HFFc6 (cell line): ENCODE results near the gene HDAC6. TPM values are rescaled to one million over a fixed set of nuclear protein-coding genes. Genes with fewer than 3 reads are reported as not detected.

ENCODE experiments used
- DNase-seq: peaks from one replicate; pipeline ENCODE4 v3.0.0-alpha.2; 2018
- H3K27ac Mint-ChIP-seq: 2 replicates; pipeline ENCODE4 v1.8.0; 2020; ENCODE audit warnings: mild to moderate bottlenecking, mixed read lengths
- H3K27me3 Mint-ChIP-seq: 2 replicates; pipeline ENCODE4 v1.8.0; 2021; ENCODE audit warnings: mild to moderate bottlenecking, moderate library complexity, mixed read lengths; ENCODE audit not compliant: insufficient read depth
- H3K36me3 Mint-ChIP-seq: 2 replicates; pipeline ENCODE4 v1.8.0; 2021; ENCODE audit warnings: low read depth, mixed read lengths
- H3K4me1 Mint-ChIP-seq: 2 replicates; pipeline ENCODE4 v1.8.0; 2020; ENCODE audit warnings: low read depth, mixed read lengths
- H3K4me3 Mint-ChIP-seq: 2 replicates; pipeline ENCODE4 v1.8.0; 2020; ENCODE audit warnings: mild to moderate bottlenecking, moderate library complexity, mixed read lengths
- H3K9me3 Mint-ChIP-seq: 2 replicates; pipeline ENCODE4 v1.8.0; 2020; ENCODE audit warnings: mild to moderate bottlenecking, mixed read lengths
- CTCF ChIP-seq: fragments of 200-600 bp; sonication (generic); IDR thresholded peaks from 2 replicates; pipeline ENCODE4 v1.5.0; 2021; ENCODE audit warnings: antibody characterized with exemption, mild to moderate bottlenecking
- total RNA-seq, 6 experiments: library from RNA; stranded (reverse); fragmentation: NEBNext Ultra II Directional; extraction: Animal tissue kit (Norgen Biotek cat#: 25700); gene quantifications; 2 replicates in 1 of 6; 3 replicates in 5 of 6; pipeline ENCODE4 v1.2.3, GENCODE V29; 2021

HDAC6 gene
- total RNA-seq, 6 experiments from 2014 or later: 22.4 to 30.8 (median 27.1) TPM

- H3K27ac Mint-ChIP-seq: no peak overlapping the region
Measured at GRCh38 chrX:48785540-48786214, 16.2 kb upstream of the HDAC6 start.

GRCh38 chrX:48786341-48786800 lies 15.5 kb upstream of the HDAC6 start, which contains the start of gene GATA1:
GATA1 (plus strand) TSS chrX:48786590; CDS start chrX:48791110, 4,520 bp downstream.
- H3K4me3 Mint-ChIP-seq: no peak within 1 kb of the TSS
- H3K27ac Mint-ChIP-seq: no peak within 1 kb of the TSS
- no peaks in the 10 kb centered on the region for H3K9me3 Mint-ChIP-seq
- peaks cover 19% of the 10 kb centered on the region for H3K27me3 Mint-ChIP-seq
- H3K4me1 Mint-ChIP-seq: no peaks in the 10 kb centered on the region
- no peak for TF ChIP-seq CTCF
- H3K36me3 Mint-ChIP-seq: no peaks in the 10 kb centered on the region
- no peak for DNase-seq

More at GRCh38 chrX:48785540-48786214, 16.2 kb upstream of the HDAC6 start:
- H3K4me3 Mint-ChIP-seq: no peak overlapping the region
- H3K9me3 Mint-ChIP-seq: no peaks in the 10 kb centered on the region
- no peaks in the 10 kb centered on the region for H3K4me1 Mint-ChIP-seq
- peaks cover 19% of the 10 kb centered on the region for H3K27me3 Mint-ChIP-seq
- no peak for DNase-seq
- no peak for TF ChIP-seq CTCF
- H3K36me3 Mint-ChIP-seq: no peaks in the 10 kb centered on the region

- DNase-seq: no peak
- TF ChIP-seq CTCF: no peak
- no peaks in the 10 kb centered on the region for H3K4me1 Mint-ChIP-seq
- H3K27ac Mint-ChIP-seq: no peak overlapping the region
- no peaks in the 10 kb centered on the region for H3K9me3 Mint-ChIP-seq
- H3K36me3 Mint-ChIP-seq: no peaks in the 10 kb centered on the region
- no peak overlapping the region for H3K4me3 Mint-ChIP-seq
- peaks cover 19% of the 10 kb centered on the region for H3K27me3 Mint-ChIP-seq
Measured at GRCh38 chrX:48786825-48787504, 14.9 kb upstream of the HDAC6 start.

- Mint-ChIP-seq H3K27ac (no peak overlapping the region), H3K4me1 (no peaks in the 10 kb centered on the region), H3K9me3 (no peaks in the 10 kb centered on the region), H3K27me3 (peaks cover 19% of the 10 kb centered on the region), H3K4me3 (no peak overlapping the region), H3K36me3 (no peaks in the 10 kb centered on the region)
- DNase-seq: no peak
- no peak for TF ChIP-seq CTCF
Measured at GRCh38 chrX:48787505-48788443, 14.1 kb upstream of the HDAC6 start.
